Neural cell (in vitro differentiated cells): ENCODE data around the gene MYO7B.

Experiments used
- EP300 ChIP-seq: fragments of 450-650 bp; conservative IDR thresholded peaks from 2 replicates; pipeline ENCODE4 v1.6.1; 2014; ENCODE audit warnings: antibody characterized with exemption, mild to moderate bottlenecking, moderate library complexity; ENCODE audit not compliant: poor library complexity, severe bottlenecking
- MXI1 ChIP-seq: fragments of 450-650 bp; conservative IDR thresholded peaks from 2 replicates; pipeline ENCODE4 v1.6.1; 2014; ENCODE audit warnings: antibody characterized with exemption, mild to moderate bottlenecking; ENCODE audit not compliant: poor library complexity, severe bottlenecking
- TF ChIP-seq, protein P1 (sequence below): fragments of 450-650 bp; IDR thresholded peaks from 2 replicates; pipeline ENCODE4 v1.5.1; 2014; ENCODE audit warnings: antibody characterized with exemption, mild to moderate bottlenecking, moderate library complexity; ENCODE audit not compliant: poor library complexity, severe bottlenecking

GRCh38 chr2:127680706-127681287, 145.3 kb downstream of the MYO7B start:
- TF ChIP-seq, protein P1, sequence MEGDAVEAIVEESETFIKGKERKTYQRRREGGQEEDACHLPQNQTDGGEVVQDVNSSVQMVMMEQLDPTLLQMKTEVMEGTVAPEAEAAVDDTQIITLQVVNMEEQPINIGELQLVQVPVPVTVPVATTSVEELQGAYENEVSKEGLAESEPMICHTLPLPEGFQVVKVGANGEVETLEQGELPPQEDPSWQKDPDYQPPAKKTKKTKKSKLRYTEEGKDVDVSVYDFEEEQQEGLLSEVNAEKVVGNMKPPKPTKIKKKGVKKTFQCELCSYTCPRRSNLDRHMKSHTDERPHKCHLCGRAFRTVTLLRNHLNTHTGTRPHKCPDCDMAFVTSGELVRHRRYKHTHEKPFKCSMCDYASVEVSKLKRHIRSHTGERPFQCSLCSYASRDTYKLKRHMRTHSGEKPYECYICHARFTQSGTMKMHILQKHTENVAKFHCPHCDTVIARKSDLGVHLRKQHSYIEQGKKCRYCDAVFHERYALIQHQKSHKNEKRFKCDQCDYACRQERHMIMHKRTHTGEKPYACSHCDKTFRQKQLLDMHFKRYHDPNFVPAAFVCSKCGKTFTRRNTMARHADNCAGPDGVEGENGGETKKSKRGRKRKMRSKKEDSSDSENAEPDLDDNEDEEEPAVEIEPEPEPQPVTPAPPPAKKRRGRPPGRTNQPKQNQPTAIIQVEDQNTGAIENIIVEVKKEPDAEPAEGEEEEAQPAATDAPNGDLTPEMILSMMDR = no peak
- no peak for TF ChIP-seq EP300
- no peak for TF ChIP-seq MXI1
